Keratinocyte (primary cell): Measurements from ENCODE around the gene MYMX.

Source experiments
- EZH2 ChIP-seq: IDR thresholded peaks from one replicate; pipeline ENCODE4 v1.6.1; 2012; ENCODE audit warnings: inconsistent platforms, mild to moderate bottlenecking, low read length, moderate library complexity
- TF ChIP-seq, protein P1 (sequence below), 3 experiments: IDR thresholded peaks in 1 of 3; conservative IDR thresholded peaks in 1 of 3; optimal IDR thresholded peaks in 1 of 3; 2 replicates in 2 of 3; 3 replicates in 1 of 3; pipeline versions ENCODE3 to v1.5.1; 2011; ENCODE audit warnings: low read length in 3 of 3, mild to moderate bottlenecking in 3 of 3, moderate library complexity in 2 of 3, control low read depth in 1 of 3, inconsistent platforms in 1 of 3; ENCODE audit not compliant: insufficient read depth in 2 of 3; ENCODE audit errors: extremely low read depth in 1 of 3

GRCh38 chr6:44255871-44256774 lies 39.4 kb downstream of the MYMX start:
- TF ChIP-seq, protein P1, sequence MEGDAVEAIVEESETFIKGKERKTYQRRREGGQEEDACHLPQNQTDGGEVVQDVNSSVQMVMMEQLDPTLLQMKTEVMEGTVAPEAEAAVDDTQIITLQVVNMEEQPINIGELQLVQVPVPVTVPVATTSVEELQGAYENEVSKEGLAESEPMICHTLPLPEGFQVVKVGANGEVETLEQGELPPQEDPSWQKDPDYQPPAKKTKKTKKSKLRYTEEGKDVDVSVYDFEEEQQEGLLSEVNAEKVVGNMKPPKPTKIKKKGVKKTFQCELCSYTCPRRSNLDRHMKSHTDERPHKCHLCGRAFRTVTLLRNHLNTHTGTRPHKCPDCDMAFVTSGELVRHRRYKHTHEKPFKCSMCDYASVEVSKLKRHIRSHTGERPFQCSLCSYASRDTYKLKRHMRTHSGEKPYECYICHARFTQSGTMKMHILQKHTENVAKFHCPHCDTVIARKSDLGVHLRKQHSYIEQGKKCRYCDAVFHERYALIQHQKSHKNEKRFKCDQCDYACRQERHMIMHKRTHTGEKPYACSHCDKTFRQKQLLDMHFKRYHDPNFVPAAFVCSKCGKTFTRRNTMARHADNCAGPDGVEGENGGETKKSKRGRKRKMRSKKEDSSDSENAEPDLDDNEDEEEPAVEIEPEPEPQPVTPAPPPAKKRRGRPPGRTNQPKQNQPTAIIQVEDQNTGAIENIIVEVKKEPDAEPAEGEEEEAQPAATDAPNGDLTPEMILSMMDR (optimal IDR thresholded peaks at IDR 0.05 in 1 of 3, IDR thresholded peaks at IDR 0.05 in 1 of 3, conservative IDR thresholded peaks at IDR 0.05 in 1 of 3; ENCODE audit: extremely low read depth in 1 of 3, insufficient read depth in 2 of 3, low read length in 3 of 3) = no peak
- no peak for TF ChIP-seq EZH2
